Limb (tissue), 2 donors: ENCODE data around the gene HMBS.

Experiments
- DNase-seq, 2 donors: peaks; one replicate each; pipeline ENCODE4 v3.0.0-alpha.2; 2016; ENCODE audit errors: extremely low spot score in 2 of 2

HMBS gene

GRCh38 chr11:119067371-119068222 lies 17.1 kb upstream of the HMBS start, which contains the start of gene VPS11:
Gene VPS11 (plus strand): TSS chr11:119067818. CDS start chr11:119067824, 6 bp downstream.
- peak; percentile 94 to 96 for DNase-seq

GRCh38 chr11:119077839-119078238 lies 6.8 kb upstream of the HMBS start:
- DNase-seq, result no peak

DNA sequence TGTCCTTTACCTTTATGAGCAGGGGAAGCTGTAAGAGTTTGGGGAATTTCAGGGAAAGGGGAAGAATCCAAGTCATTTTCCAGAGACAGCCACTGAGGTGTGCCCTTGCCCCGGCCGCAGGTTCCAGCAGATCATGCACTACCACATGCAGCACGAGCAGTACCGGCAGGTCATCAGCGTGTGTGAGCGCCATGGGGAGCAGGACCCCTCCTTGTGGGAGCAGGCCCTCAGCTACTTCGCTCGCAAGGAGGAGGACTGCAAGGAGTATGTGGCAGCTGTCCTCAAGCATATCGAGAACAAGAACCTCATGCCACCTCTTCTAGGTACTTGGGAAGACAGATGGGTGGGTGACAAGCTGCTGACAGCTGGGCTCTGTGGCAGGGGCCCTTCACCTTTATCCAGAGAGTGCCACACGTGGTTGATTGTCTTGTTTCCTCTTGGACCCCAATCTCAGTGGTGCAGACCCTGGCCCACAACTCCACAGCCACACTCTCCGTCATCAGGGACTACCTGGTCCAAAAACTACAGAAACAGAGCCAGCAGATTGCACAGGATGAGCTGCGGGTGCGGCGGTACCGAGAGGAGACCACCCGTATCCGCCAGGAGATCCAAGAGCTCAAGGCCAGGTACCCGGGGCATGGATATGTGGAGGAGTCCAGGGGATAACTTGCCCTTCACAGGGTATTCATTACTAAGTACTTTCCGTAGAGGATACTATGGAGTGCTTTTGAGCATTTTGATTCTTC lies 5.8 kb upstream of the HMBS start:
- no peak for DNase-seq

DNA sequence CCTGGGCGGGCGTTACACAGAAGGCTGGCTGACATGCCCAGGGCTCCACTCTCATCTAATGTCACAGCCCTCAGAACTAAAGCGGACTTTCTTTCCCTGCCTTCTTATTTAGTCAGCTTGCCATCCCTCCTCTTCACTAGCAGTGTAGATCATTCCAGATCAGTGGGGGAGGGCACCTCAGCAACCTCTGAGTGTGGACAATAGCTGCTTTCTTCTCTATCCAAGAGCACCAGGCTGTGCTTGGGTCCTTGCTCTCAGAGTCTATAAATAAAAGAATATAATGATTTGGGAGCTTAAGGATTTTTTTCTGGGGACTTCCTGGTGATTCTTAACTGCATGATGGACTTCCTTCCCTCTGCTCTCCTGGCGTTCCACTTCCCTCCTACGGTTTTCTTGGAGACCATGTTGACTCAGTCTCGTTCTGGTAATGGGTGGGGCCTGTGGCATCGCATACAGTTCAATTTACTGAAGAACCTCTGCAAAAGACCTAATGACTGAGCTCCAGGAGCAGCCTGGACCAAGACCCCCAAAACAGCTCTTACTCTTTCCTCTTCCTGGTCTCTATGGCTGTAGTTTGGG lies 2.9 kb upstream of the HMBS start:
- DNase-seq, result no peak

DNA sequence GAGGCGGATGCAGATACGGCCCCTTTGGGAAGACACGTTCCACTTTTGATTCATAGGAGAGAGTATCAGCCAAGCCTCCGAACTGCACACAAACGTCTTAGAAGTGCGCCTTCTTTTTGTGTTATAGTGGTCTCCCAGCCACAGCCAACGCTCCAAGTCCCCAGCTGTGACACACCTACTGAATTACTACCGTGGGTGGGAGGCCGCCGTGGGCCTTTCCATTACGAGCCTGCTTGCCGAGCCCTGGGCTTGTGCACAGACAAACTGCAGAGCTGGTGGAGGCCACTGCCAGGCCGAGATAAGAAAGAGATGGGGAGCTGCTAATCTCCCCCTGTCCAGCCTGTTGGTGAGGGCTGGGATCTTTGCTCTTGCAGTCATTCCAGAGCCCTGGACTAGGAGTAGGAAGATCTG lies 761 bp downstream of the HMBS start:
- DNase-seq, result no peak

DNA sequence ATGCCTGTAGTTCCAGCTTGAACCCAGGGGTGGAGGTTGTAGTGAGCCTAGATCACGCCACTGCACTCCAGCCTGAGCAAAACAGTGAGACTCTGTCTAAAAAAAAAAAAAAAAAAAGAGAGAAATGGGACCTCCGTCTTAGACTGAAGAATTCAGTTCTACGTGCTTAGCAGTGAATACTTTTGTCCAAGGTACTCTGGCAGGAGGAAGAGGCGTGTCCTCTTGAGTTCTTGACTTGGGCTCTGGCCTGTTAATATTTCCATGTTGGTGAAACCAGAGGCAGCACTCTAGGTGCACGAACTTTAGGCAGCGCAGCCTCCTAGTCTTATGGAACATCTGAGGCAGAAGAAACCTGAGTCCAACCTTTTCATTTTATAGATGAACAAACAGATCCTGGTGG lies 2.4 kb downstream of the HMBS start:
- no peak for DNase-seq

GRCh38 chr11:119087747-119088241 lies 3.1 kb downstream of the HMBS start:
- DNase-seq, result no peak

GRCh38 chr11:119088406-119088805 lies 3.7 kb downstream of the HMBS start:
- no peak for DNase-seq

DNA sequence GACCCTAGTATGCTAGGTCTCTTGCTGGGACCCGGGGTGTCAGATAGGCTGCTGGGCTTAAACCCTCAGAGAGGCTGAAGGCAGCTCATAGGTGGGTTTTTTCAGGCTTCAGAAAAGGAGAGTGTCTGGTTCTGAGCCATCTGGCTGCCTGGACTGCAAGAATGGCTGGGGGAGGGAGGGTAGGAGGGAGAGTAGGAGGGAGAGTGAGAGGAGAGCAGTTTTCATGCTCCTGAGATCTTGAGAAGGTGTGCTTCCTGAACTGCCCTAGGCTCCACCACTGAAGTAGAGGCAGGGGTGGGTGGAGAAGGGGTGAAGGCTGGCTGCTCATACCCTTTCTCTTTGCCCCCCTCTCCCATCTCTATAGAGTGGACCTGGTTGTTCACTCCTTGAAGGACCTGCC lies 4.6 kb downstream of the HMBS start:
- no peak for DNase-seq

DNA sequence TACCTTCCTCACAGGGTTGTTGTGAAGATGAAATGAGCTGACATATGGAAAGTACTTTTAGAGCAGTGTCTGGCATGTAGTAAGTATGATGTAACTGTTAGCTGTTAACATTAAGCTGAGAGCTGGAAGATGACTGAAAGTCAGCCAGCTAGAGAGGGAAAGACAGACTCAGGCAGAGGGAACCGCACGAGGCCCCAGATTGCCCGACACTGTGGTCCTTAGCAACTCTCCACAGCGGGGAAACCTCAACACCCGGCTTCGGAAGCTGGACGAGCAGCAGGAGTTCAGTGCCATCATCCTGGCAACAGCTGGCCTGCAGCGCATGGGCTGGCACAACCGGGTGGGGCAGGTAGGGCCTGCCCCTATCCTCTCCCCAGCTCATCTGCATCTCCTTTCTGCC lies 6.5 kb downstream of the HMBS start:
- DNase-seq, result no peak

DNA sequence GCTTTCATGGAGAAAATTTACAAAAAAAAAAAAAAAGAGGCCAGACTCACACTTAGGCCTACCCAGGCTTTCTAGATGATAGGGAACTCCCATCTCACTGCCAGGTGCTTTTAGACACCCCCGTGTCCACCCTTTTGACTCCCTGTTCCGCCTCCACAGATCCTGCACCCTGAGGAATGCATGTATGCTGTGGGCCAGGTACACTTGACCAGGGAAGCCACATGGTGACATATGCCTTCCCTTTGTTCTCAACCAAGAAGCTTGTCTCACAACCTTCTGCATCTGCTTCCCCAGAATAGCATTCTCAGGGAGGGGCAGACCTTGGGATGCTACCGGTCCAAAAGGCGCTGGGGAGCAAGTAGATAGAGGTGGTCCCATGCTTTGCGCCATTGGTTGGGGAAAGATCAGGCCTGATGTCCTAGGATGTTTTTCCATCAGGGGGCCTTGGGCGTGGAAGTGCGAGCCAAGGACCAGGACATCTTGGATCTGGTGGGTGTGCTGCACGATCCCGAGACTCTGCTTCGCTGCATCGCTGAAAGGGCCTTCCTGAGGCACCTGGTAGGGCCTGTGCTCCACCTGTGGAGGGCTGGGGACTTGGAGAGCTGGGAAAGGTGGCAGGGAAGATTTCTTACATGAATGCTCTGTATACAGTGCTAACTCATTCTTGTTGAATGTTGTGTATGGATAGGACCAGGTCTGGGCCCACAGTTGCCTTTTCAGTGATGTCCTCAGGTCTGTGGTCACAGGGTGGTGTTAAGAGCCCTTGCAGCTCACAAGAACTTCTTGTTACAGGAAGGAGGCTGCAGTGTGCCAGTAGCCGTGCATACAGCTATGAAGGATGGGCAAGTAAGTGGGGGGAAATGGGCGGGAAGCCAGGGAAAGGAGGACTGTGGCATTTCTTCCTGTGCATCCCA lies 7.5 kb downstream of the HMBS start:
- no peak for DNase-seq

- DNase-seq, result no peak
Observed at GRCh38 chr11:119092880-119093842, 8.5 kb downstream of the HMBS start.

DNA sequence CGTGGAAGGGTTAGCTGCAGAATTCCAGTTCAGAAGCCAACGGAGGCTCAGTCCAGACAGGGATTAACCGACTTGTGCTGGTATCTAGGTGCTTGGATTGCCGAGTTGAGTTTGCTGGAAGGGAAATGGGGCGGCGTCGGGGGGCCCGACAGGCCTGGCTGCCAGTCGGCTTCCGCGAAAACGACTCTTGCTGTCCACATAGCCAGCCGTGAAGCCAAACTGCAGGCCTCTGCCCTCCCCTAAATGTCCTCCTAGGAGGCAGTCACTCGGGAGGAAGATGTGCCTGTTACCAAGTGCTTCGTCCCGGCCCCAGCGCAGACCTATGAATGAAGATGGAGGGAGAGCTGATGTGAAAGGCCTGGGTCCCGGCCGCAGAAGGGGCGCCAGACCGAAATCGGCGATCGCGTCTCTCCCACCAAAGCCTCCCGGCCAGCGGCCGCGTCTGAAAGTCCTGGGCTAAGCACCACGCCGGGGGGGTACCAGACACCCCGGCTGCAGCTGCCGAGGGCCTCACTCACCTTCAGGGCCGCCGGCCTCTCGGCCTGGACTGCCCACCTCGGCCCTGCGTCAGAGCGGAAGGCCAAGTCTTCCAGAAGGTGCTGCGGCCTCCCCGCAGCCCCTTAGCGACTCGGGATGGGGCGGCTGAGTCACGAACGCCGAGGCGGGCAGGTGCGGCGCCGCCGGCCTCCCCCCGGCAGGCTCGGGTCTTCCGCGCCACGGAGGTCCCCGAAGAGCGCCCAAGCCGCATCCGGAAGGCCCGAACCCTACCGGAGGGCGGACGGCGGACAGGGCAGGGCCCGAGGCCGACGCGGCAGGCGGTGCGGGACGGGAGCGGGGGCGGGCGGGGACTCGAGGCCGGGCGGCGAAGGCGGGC lies 9.5 kb downstream of the HMBS start:
- DNase-seq, result peak in 1 of 2 donors; percentile 59

GRCh38 chr11:119094816-119095065 lies 10.1 kb downstream of the HMBS start:
- peak; percentile 71 to 84 for DNase-seq

- DNase-seq, result peak; percentile 99
Observed at GRCh38 chr11:119095066-119095880, 10.6 kb downstream of the HMBS start.

GRCh38 chr11:119099711-119100110 lies 15.0 kb downstream of the HMBS start:
- DNase-seq, result no peak

DNA sequence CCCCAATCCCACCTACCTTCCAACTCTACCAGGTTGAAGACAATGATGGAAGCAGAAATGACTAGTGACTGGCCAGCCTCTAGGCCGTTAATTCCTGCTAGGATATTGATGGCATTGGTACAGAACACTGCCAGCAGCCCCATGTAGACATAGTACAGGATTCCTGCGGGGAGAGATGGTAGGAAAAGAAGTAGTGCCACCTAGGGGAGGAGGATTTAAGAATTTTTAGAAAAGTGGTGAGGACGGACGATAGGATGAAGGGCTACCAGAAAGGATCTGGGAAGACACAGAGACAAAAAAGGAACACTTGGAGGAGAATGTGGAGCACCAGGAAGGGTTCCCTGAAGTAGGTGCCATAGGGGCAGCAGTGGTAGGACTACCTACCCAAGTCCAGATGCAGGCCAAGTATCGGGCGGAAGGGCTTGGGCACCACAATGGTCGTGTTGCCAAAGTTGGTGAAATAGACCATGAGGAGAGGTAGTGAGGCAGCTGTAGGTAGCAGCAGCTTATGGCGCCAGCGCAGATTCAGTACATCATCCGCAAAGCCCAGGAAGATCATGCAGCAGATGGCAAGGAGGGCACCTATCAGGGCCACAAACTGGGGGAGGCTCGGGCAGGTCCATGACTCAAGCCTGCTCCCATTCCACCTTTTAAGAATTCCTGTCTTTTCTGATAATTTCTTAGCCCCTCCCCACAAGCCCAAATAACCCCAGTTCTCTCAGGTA lies 15.7 kb downstream of the HMBS start:
- no peak for DNase-seq
